ENCODE data around the gene PLAGL2. TPM values are rescaled to one million over a fixed set of nuclear protein-coding genes. Genes with fewer than 3 reads are reported as not detected.

Gene PLAGL2
- total and polyA plus RNA-seq, 10 donors: 2.2 to 16.6 (median 12.1) TPM

DNA sequence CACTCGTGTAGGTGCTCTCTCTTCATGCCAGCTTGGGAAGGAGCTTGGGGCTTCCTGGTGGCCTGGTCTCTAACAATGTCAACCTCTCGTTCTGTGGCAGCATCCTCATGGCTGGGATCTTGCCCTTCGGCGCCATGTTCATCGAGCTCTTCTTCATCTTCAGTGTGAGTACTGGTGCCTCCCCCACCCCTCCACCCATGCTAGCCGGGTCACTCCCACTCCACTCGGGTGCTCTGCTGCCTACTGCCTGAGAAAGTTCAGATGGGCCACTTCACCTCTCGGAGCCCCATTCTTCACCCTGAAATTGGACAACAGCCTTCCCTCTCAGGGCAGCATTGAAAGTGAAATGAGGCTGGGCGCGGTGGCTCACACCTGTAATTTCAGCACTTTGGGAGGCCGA lies 49.2 kb downstream of the PLAGL2 start:
- Histone ChIP-seq H3K4me3 (no peak overlapping the region), H3K9me3 (no peaks in the 10 kb centered on the region), H3K27ac (no peak overlapping the region), H3K27me3 (replicated peaks in 1 of 7) (no peaks in the 10 kb centered on the region), H3K36me3 (peaks cover 0 to 98% (median 70%) of the 10 kb centered on the region in 6 donors), H3K4me1 (peaks cover 6 to 29% (median 21%) of the 10 kb centered on the region in 6 donors)
- 96 to 98% (median 97%) methylated on average over 11 of the region's 11 CpGs for WGBS, 5 donors
- intact Hi-C loops (cut with DNase I; ENCODE audit: low total_unique reads): no loop called here
- DNase-seq: peak; percentile 28
- no peak for TF ChIP-seq POLR2AphosphoS5 (IDR thresholded peaks at IDR 0.05)
- TF ChIP-seq POLR2A (IDR thresholded peaks at IDR 0.05): no peak
- TF ChIP-seq, protein P1, sequence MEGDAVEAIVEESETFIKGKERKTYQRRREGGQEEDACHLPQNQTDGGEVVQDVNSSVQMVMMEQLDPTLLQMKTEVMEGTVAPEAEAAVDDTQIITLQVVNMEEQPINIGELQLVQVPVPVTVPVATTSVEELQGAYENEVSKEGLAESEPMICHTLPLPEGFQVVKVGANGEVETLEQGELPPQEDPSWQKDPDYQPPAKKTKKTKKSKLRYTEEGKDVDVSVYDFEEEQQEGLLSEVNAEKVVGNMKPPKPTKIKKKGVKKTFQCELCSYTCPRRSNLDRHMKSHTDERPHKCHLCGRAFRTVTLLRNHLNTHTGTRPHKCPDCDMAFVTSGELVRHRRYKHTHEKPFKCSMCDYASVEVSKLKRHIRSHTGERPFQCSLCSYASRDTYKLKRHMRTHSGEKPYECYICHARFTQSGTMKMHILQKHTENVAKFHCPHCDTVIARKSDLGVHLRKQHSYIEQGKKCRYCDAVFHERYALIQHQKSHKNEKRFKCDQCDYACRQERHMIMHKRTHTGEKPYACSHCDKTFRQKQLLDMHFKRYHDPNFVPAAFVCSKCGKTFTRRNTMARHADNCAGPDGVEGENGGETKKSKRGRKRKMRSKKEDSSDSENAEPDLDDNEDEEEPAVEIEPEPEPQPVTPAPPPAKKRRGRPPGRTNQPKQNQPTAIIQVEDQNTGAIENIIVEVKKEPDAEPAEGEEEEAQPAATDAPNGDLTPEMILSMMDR (IDR thresholded peaks at IDR 0.05 in 8 of 11, conservative IDR thresholded peaks at IDR 0.05 in 3 of 11): no peak

- peaks cover 0 to 98% (median 71%) of the 10 kb centered on the region in 6 donors for H3K36me3 ChIP-seq
Measured at GRCh38 chr20:32157611-32158010, 49.9 kb downstream of the PLAGL2 start.

GRCh38 chr20:32155017-32155981 lies 52.2 kb downstream of the PLAGL2 start:
- WGBS, 5 donors: 24 to 46% (median 30%) methylated on average over 11 of the region's 11 CpGs
- Histone ChIP-seq H3K4me1 (peaks cover 8 to 41% (median 27%) of the 10 kb centered on the region in 6 donors), H3K9me3 (no peaks in the 10 kb centered on the region), H3K27me3 (replicated peaks in 1 of 7) (no peaks in the 10 kb centered on the region), H3K4me3 (no peak overlapping the region), H3K27ac (peak overlapping the region in 6 of 8 donors; percentile 41 to 84 (median 60)), H3K36me3 (peaks cover 0 to 98% (median 62%) of the 10 kb centered on the region in 6 donors)
- TF ChIP-seq POLR2AphosphoS5 (IDR thresholded peaks at IDR 0.05): peak; percentile 75 to 90 (median 83)
- TF ChIP-seq, protein P1 (IDR thresholded peaks at IDR 0.05 in 8 of 11, conservative IDR thresholded peaks at IDR 0.05 in 3 of 11): peak in 6 of 11 experiments; percentile 15 to 52 (median 22)
- TF ChIP-seq POLR2A (IDR thresholded peaks at IDR 0.05): no peak
- intact Hi-C loops (cut with DNase I; ENCODE audit: low total_unique reads): no loop called here
- DNase-seq: peak; percentile 90

More at GRCh38 chr20:32157611-32158010, 49.9 kb downstream of the PLAGL2 start:
- Histone ChIP-seq H3K4me3 (no peak overlapping the region), H3K27me3 (replicated peaks in 1 of 7) (no peaks in the 10 kb centered on the region), H3K9me3 (no peaks in the 10 kb centered on the region), H3K27ac (no peak overlapping the region), H3K4me1 (peaks cover 8 to 36% (median 24%) of the 10 kb centered on the region in 6 donors)
- intact Hi-C loops (cut with DNase I; ENCODE audit: low total_unique reads): no loop called here
- DNase-seq: peak; percentile 51
- 91 to 97% (median 92%) methylated on average over 14 of the region's 14 CpGs for WGBS, 5 donors
- TF ChIP-seq POLR2AphosphoS5 (IDR thresholded peaks at IDR 0.05): peak in 1 of 3 donors; percentile 25
- TF ChIP-seq POLR2A (IDR thresholded peaks at IDR 0.05): no peak
- TF ChIP-seq, protein P1 (IDR thresholded peaks at IDR 0.05 in 8 of 11, conservative IDR thresholded peaks at IDR 0.05 in 3 of 11): no peak

DNA sequence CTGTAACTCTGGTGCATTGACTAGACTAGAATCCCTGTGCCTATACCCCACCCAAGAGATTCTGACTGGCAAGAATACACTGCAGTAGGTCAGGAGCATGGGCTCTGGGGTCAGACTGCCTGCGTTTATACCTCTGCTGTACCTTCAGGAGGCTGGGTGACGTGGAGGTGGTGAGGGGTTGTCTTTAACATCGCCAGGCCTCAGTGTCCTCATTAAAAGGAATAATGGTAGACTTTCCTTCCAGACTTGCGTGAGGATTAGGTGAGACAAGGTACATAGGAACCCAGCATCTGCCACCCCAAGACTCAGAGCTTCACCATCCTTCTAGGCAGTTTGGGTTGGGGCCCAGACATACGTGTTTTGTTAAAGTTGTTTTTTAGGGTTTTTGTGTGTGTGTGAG lies 53.8 kb downstream of the PLAGL2 start:
- Histone ChIP-seq H3K4me1 (peaks cover 8 to 41% (median 27%) of the 10 kb centered on the region in 6 donors), H3K4me3 (no peak overlapping the region), H3K27me3 (replicated peaks in 1 of 7) (no peaks in the 10 kb centered on the region), H3K9me3 (no peaks in the 10 kb centered on the region), H3K36me3 (peaks cover 0 to 98% (median 60%) of the 10 kb centered on the region in 6 donors), H3K27ac (peak overlapping the region in 1 of 8 donors; percentile 84)
- intact Hi-C loops (cut with DNase I; ENCODE audit: low total_unique reads): no loop called here
- WGBS, 5 donors: 93 to 98% (median 95%) methylated on average over 5 of the region's 5 CpGs
- TF ChIP-seq POLR2A (IDR thresholded peaks at IDR 0.05) (no peak), POLR2AphosphoS5 (IDR thresholded peaks at IDR 0.05) (no peak)
- TF ChIP-seq, protein P1 (IDR thresholded peaks at IDR 0.05 in 8 of 11, conservative IDR thresholded peaks at IDR 0.05 in 3 of 11): no peak
- peak; percentile 22 for DNase-seq
